Measurements from ENCODE around the gene DNASE1. TPM values are rescaled to one million over a fixed set of nuclear protein-coding genes. Genes with fewer than 3 reads are reported as not detected.

Gene DNASE1
- polyA plus RNA-seq, 1 donor, result 170 TPM

DNA sequence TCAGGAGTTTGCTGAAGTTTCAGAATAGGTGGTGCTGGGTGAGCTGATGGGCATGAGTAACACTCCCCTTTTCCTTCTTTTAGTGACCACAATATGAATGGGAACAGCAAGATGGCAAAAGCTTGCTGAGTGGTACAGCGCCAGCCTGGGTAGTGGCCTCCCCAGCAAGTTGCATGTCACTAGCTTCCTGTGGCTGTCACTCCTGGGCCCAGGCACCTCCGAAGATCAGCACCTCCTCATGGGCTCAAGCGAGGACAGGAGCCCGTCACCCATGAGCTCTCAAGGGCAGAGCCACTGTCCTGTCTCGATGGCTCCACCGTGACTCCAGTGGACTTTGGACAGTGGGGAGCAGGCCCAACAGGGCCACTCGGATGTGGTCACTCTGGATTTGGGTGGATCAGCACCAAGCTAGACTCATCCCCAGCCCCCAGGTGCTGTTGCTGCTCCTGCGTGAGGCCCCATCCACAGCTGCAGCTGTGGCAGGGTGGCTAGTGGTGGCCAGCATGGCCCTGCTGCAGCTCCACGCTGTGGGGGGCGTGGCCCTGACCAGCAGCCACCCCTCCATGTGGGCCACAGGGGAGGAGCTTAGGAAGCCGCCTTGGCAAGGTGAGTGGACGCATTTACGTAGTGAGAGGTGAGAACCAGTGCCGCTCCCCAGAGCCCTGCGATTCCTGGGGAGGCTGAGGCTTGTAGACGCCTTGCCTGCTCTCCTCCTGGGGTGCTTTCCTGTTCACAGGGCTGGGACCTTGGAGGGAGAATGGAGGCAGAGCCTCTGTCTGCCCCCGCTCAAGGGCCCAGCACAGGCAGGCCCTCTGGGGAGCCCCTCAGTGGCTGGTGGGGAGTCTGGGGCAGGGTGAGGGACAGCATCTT lies 13.6 kb upstream of the DNASE1 start:
- Histone ChIP-seq H3K4me3 (ENCODE audit: low read length) (no peak overlapping the region), H3K4me1 (ENCODE audit: control insufficient read depth, insufficient read depth, low read length) (peaks cover 68% of the 10 kb centered on the region), H3K9me3 (ENCODE audit: control insufficient read depth, low read depth, low read length) (no peaks in the 10 kb centered on the region), H3K27ac (ENCODE audit: low read length) (peak overlapping the region; percentile 94), H3K36me3 (ENCODE audit: control insufficient read depth, insufficient read depth, low read length) (peaks cover 16% of the 10 kb centered on the region), H3K27me3 (ENCODE audit: control insufficient read depth, insufficient read depth, low read length) (no peaks in the 10 kb centered on the region)
- no peak for DNase-seq
- WGBS (ENCODE audit: insufficient coverage, low lambda C conversion rate), result no CpG with 5 or more reads among the region's 17 CpGs

- H3K36me3 ChIP-seq (ENCODE audit: control insufficient read depth, insufficient read depth, low read length), result peaks cover 16% of the 10 kb centered on the region
- H3K4me1 ChIP-seq (ENCODE audit: control insufficient read depth, insufficient read depth, low read length), result peaks cover 79% of the 10 kb centered on the region
- H3K9me3 ChIP-seq (ENCODE audit: control insufficient read depth, low read depth, low read length), result no peaks in the 10 kb centered on the region
- no peaks in the 10 kb centered on the region for H3K27me3 ChIP-seq (ENCODE audit: control insufficient read depth, insufficient read depth, low read length)
- DNase-seq, result no peak
- H3K4me3 ChIP-seq (ENCODE audit: low read length), result no peak overlapping the region
- WGBS (ENCODE audit: insufficient coverage, low lambda C conversion rate), result no CpG with 5 or more reads among the region's 9 CpGs
- H3K27ac ChIP-seq (ENCODE audit: low read length), result peak overlapping the region; percentile 94
Observed at GRCh38 chr16:3641801-3642396, 12.6 kb upstream of the DNASE1 start.

DNA sequence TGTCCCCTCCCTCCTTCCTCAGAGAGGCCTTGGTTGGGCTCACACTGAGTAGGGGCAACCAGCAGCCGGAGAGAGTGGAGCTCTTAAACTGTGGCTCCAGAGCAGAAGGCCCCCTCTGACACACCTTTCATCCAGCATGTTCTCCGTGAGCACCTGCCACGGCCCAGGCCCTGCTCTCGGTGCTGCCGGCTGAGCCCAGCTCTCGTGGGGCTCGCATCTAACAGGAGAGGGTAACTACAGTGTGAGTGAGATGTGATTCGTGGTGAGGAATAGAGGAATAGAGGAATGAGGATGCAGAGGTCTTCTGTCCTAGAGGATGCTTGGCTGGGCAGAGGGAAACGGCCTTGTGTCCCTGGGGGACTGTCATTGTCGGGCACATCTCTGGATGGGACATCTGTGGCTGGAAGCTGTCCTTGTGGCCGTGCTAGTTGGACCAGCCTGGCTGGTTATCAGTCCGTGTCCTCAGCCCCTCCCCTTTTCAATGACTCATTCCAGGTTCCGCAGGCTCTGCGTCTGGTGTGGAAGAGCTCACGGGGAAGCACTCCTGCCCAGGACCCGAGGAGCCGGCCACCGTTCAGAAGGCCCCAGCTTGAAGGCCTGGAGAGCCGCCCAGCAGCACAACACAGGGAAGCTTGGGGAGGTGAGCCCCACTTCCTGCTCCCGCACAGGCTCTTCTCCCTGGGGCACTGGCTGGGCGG lies 11.9 kb upstream of the DNASE1 start:
- Histone ChIP-seq H3K4me3 (ENCODE audit: low read length) (peak overlapping the region; percentile 43), H3K27me3 (ENCODE audit: control insufficient read depth, insufficient read depth, low read length) (no peaks in the 10 kb centered on the region), H3K9me3 (ENCODE audit: control insufficient read depth, low read depth, low read length) (no peaks in the 10 kb centered on the region), H3K4me1 (ENCODE audit: control insufficient read depth, insufficient read depth, low read length) (peaks cover 79% of the 10 kb centered on the region), H3K36me3 (ENCODE audit: control insufficient read depth, insufficient read depth, low read length) (peaks cover 16% of the 10 kb centered on the region), H3K27ac (ENCODE audit: low read length) (peak overlapping the region; percentile 94)
- peak; percentile 79 to 88 for DNase-seq
- WGBS (ENCODE audit: insufficient coverage, low lambda C conversion rate), result no CpG with 5 or more reads among the region's 21 CpGs

DNA sequence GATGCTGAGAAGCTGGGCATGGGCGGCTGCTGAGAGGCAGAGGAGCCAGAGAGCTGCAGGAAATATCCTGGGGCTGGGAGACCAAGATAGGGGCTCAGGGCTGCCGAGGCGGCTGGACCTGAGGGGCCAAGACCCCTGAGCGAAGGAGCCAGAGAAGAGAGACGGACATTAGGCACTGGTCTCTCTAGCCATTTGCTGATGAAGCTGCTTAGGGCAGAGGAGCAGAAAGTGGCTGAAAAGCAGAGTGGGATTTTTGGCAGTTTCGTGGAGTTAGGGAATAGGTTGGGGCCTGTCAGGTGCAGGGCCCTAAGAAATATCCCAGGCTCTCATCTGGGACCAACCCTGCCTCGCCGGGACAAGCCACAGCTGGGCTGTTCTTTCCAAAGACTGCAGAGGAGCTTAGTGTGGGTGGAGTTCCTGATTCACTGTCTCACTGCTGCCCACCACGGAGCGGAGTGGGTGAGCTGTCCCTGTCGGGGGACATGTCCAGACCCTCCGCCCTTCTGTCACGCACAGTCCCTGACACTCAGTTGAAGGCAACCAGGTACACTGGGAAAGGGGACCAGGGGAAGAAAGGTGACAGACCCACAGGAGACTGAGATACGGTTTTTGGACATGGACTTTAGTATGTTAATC lies 11.3 kb upstream of the DNASE1 start:
- Histone ChIP-seq H3K4me1 (ENCODE audit: control insufficient read depth, insufficient read depth, low read length) (peaks cover 80% of the 10 kb centered on the region), H3K9me3 (ENCODE audit: control insufficient read depth, low read depth, low read length) (no peaks in the 10 kb centered on the region), H3K4me3 (ENCODE audit: low read length) (peak overlapping the region; percentile 43), H3K27me3 (ENCODE audit: control insufficient read depth, insufficient read depth, low read length) (no peaks in the 10 kb centered on the region), H3K36me3 (ENCODE audit: control insufficient read depth, insufficient read depth, low read length) (peaks cover 16% of the 10 kb centered on the region), H3K27ac (ENCODE audit: low read length) (peak overlapping the region; percentile 94)
- no CpG with 5 or more reads among the region's 14 CpGs for WGBS (ENCODE audit: insufficient coverage, low lambda C conversion rate)
- no peak for DNase-seq

DNA sequence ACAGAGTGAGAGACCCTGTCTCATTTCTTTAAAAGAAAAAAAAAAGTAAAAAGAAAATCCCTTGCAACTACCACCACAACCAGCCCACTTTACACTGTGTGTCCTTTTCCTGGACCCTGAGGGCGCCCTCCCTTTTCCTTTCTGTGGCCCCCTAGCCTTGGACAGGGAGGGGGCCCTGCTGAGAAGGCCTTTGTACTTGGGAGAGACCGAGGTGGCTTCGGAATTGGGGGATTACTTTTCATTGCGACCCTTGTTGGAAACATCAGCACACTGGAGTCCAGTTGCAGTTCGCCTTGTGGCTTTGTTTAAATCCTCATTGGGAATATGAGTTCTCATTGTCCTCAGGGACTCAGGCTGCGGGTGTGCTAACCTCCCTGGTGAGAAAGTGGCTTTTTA lies 9.4 kb upstream of the DNASE1 start:
- Histone ChIP-seq H3K27me3 (ENCODE audit: control insufficient read depth, insufficient read depth, low read length) (no peaks in the 10 kb centered on the region), H3K27ac (ENCODE audit: low read length) (peak overlapping the region; percentile 97), H3K9me3 (ENCODE audit: control insufficient read depth, low read depth, low read length) (no peaks in the 10 kb centered on the region), H3K4me1 (ENCODE audit: control insufficient read depth, insufficient read depth, low read length) (peaks cover 69% of the 10 kb centered on the region), H3K4me3 (ENCODE audit: low read length) (no peak overlapping the region), H3K36me3 (ENCODE audit: control insufficient read depth, insufficient read depth, low read length) (peaks cover 16% of the 10 kb centered on the region)
- no CpG with 5 or more reads among the region's 6 CpGs for WGBS (ENCODE audit: insufficient coverage, low lambda C conversion rate)
- no peak for DNase-seq

- Histone ChIP-seq H3K9me3 (ENCODE audit: control insufficient read depth, low read depth, low read length) (no peaks in the 10 kb centered on the region), H3K4me3 (ENCODE audit: low read length) (peak overlapping the region; percentile 16), H3K36me3 (ENCODE audit: control insufficient read depth, insufficient read depth, low read length) (peaks cover 17% of the 10 kb centered on the region), H3K4me1 (ENCODE audit: control insufficient read depth, insufficient read depth, low read length) (peaks cover 65% of the 10 kb centered on the region), H3K27me3 (ENCODE audit: control insufficient read depth, insufficient read depth, low read length) (no peaks in the 10 kb centered on the region), H3K27ac (ENCODE audit: low read length) (peak overlapping the region; percentile 97)
- peak; percentile 60 to 84 for DNase-seq
- no CpG with 5 or more reads among the region's 19 CpGs for WGBS (ENCODE audit: insufficient coverage, low lambda C conversion rate)
Observed at GRCh38 chr16:3645504-3646347, 8.8 kb upstream of the DNASE1 start.

- H3K27me3 ChIP-seq (ENCODE audit: control insufficient read depth, insufficient read depth, low read length), result no peaks in the 10 kb centered on the region
- peak overlapping the region; percentile 97 for H3K27ac ChIP-seq (ENCODE audit: low read length)
- peaks cover 59% of the 10 kb centered on the region for H3K4me1 ChIP-seq (ENCODE audit: control insufficient read depth, insufficient read depth, low read length)
- DNase-seq, result peak; percentile 85 to 94
- peaks cover 17% of the 10 kb centered on the region for H3K36me3 ChIP-seq (ENCODE audit: control insufficient read depth, insufficient read depth, low read length)
- no peaks in the 10 kb centered on the region for H3K9me3 ChIP-seq (ENCODE audit: control insufficient read depth, low read depth, low read length)
- H3K4me3 ChIP-seq (ENCODE audit: low read length), result no peak overlapping the region
- WGBS (ENCODE audit: insufficient coverage, low lambda C conversion rate), result 20% methylated on average over 2 of the region's 15 CpGs
Observed at GRCh38 chr16:3646348-3646920, 8.1 kb upstream of the DNASE1 start.

- Histone ChIP-seq H3K9me3 (ENCODE audit: control insufficient read depth, low read depth, low read length) (no peaks in the 10 kb centered on the region), H3K4me1 (ENCODE audit: control insufficient read depth, insufficient read depth, low read length) (peaks cover 35% of the 10 kb centered on the region), H3K4me3 (ENCODE audit: low read length) (no peak overlapping the region), H3K27me3 (ENCODE audit: control insufficient read depth, insufficient read depth, low read length) (no peaks in the 10 kb centered on the region), H3K36me3 (ENCODE audit: control insufficient read depth, insufficient read depth, low read length) (peaks cover 30% of the 10 kb centered on the region), H3K27ac (ENCODE audit: low read length) (no peak overlapping the region)
- no CpG with 5 or more reads among the region's 13 CpGs for WGBS (ENCODE audit: insufficient coverage, low lambda C conversion rate)
- DNase-seq, result no peak
Observed at GRCh38 chr16:3650631-3651265, 3.7 kb upstream of the DNASE1 start.
